Bronchial epithelial cell (primary cell): ENCODE data around the gene TULP4. TPM values are rescaled to one million over a fixed set of nuclear protein-coding genes. Genes with fewer than 3 reads are reported as not detected.
A peak's percentile ranks its signal among the peaks of the same experiment; 100 is the strongest.

ENCODE experiments used
- DNase-seq: peaks from one replicate; pipeline ENCODE4 v3.0.0-alpha.2; 2010; ENCODE audit warnings: low read depth
- FAIRE-seq: peaks from 2 replicates; lab custom pipeline; 2011; peaks lifted over from hg19 to GRCh38; lab: Jason Lieb, UNC
- H3K27me3 ChIP-seq: 2 replicates; pipeline ENCODE4 v1.5.1; 2011; ENCODE audit warnings: low read length; ENCODE audit not compliant: control insufficient read depth, insufficient read depth
- H3K36me3 ChIP-seq: 2 replicates; pipeline ENCODE4 v1.5.1; 2011; ENCODE audit warnings: low read length; ENCODE audit not compliant: control insufficient read depth, insufficient read depth
- H3K4me3 ChIP-seq: 2 replicates; pipeline ENCODE4 v1.5.1; 2011; ENCODE audit warnings: mild to moderate bottlenecking, low read depth, low read length, control low read depth
- total RNA-seq: library from RNA; depleted of rRNA; stranded (reverse); fragments of >200 nt; gene quantifications from 2 replicates; pipeline ENCODE4 v1.2.1, GENCODE V29; 2014
- TF ChIP-seq, protein P1 (sequence below): IDR thresholded peaks from 2 replicates; pipeline ENCODE4 v1.5.1; 2011; ENCODE audit warnings: mild to moderate bottlenecking, moderate library complexity, low read length, control low read depth, inconsistent platforms; ENCODE audit not compliant: insufficient read depth, severe bottlenecking

TULP4 gene
- total RNA-seq, 1 donor from 2014 or later = 127 TPM

DNA sequence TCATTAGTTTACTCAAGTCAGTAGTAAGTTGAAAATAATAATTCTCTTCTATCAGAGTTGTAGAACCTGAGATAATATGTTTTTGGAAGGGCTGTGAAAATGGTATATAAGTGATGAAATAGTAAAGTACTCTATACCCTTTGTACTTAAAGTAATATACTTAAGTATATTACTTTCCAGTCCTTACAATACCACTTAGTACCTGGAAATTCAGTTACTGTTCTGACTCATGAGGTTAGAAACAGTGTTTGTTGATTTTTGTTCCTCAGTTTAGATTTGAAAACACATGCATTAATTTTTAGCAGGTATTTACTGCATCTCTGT is 10.1 kb downstream of the TULP4 start:
- H3K36me3 ChIP-seq = no peaks in the 10 kb centered on the region
- TF ChIP-seq, protein P1, sequence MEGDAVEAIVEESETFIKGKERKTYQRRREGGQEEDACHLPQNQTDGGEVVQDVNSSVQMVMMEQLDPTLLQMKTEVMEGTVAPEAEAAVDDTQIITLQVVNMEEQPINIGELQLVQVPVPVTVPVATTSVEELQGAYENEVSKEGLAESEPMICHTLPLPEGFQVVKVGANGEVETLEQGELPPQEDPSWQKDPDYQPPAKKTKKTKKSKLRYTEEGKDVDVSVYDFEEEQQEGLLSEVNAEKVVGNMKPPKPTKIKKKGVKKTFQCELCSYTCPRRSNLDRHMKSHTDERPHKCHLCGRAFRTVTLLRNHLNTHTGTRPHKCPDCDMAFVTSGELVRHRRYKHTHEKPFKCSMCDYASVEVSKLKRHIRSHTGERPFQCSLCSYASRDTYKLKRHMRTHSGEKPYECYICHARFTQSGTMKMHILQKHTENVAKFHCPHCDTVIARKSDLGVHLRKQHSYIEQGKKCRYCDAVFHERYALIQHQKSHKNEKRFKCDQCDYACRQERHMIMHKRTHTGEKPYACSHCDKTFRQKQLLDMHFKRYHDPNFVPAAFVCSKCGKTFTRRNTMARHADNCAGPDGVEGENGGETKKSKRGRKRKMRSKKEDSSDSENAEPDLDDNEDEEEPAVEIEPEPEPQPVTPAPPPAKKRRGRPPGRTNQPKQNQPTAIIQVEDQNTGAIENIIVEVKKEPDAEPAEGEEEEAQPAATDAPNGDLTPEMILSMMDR = no peak
- no peaks in the 10 kb centered on the region for H3K27me3 ChIP-seq
- FAIRE-seq = no peak
- DNase-seq = peak; percentile 19
- H3K4me3 ChIP-seq = no peak overlapping the region

DNA sequence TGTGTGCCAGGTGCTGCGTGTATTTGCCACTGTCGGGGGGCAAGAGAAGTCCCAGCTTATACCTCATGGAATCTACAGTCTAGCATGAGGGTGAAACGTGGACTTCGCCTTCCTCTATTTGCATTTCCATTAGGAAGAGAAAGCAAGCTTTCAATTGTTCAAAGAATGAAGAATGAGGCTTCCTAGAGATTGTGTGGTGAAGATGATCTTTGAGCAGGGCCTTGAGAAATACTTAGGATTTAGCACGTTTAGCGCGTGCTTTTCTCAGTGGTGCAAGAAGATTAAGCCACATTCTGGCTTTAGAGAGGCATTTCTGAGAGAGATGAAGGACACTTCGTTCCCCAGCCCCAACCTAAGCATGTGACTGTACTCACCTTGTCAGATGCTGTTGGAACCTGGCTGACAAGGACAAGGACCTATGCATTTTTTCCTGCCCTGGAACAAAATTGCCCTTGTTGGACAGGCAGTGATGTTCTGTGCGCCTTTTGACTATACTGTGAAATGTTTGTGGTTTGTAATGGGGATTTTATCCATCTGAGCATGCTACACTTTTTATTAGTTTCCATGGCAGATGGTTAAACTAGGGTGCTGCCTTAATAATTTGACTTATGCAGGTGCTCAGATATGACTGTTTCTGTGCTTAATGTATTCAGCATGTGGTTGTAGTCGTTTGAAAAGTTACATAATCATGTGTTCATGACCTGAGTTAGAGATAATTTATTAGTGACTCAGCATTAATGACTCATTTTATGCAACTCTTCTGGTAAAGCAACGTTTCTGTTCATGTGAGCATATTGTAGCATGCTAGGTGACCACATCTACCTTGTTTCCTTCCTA is 10.7 kb downstream of the TULP4 start:
- TF ChIP-seq, protein P1 = no peak
- peak; percentile 97 for DNase-seq
- H3K27me3 ChIP-seq = no peaks in the 10 kb centered on the region
- no peak overlapping the region for H3K4me3 ChIP-seq
- H3K36me3 ChIP-seq = no peaks in the 10 kb centered on the region
- no peak for FAIRE-seq

DNA sequence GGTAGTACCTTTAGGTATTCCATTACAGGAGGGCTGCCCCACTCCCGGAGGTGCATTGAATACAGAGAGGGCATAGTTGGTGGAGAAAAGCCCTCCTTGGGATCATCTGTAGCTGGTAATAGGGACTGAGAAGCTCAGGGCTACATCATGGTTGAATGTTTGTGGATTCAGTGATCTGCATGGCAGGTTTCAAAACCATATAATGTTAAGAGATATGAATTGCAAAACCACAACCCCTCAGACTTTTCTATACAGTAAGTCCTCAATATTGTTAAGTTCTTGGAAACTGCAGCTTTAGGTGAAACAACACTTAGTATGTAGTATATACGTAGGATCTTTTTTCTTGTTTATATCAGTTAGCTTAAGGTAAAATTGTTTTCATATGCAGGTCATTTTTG is 11.3 kb downstream of the TULP4 start:
- DNase-seq (no peak), FAIRE-seq (no peak)
- no peaks in the 10 kb centered on the region for H3K36me3 ChIP-seq
- H3K27me3 ChIP-seq = no peaks in the 10 kb centered on the region
- no peak overlapping the region for H3K4me3 ChIP-seq
- TF ChIP-seq, protein P1 = no peak

GRCh38 chr6:158324136-158324535 is 11.9 kb downstream of the TULP4 start:
- no peaks in the 10 kb centered on the region for H3K27me3 ChIP-seq
- no peaks in the 10 kb centered on the region for H3K36me3 ChIP-seq
- DNase-seq (no peak), FAIRE-seq (no peak)
- TF ChIP-seq, protein P1 = no peak
- H3K4me3 ChIP-seq = no peak overlapping the region

GRCh38 chr6:158327211-158327610 is 14.9 kb downstream of the TULP4 start:
- Histone ChIP-seq H3K36me3 (no peaks in the 10 kb centered on the region), H3K27me3 (no peaks in the 10 kb centered on the region), H3K4me3 (no peak overlapping the region)
- FAIRE-seq (no peak), DNase-seq (no peak)
- TF ChIP-seq, protein P1 = no peak

- H3K27me3 ChIP-seq = no peaks in the 10 kb centered on the region
- no peak overlapping the region for H3K4me3 ChIP-seq
- no peak for FAIRE-seq
- DNase-seq = no peak
- TF ChIP-seq, protein P1 = no peak
- H3K36me3 ChIP-seq = no peaks in the 10 kb centered on the region
These were observed 16.7 kb downstream of the TULP4 start for GRCh38 chr6:158328952-158329351.
